ENCODE measurements around the gene TENM4.

TENM4 gene

GRCh38 chr11:79415912-79416311 lies 24.9 kb downstream of the TENM4 start:
- TF ChIP-seq CTCF (IDR thresholded peaks at IDR 0.05; ENCODE audit: low read depth, low read length, poor library complexity, severe bottlenecking), result no peak
- no peak for TF ChIP-seq EZH2phosphoT487 (IDR thresholded peaks at IDR 0.05; ENCODE audit: borderline replicate concordance, low read length)
- Histone ChIP-seq H3F3A (ENCODE audit: control insufficient read depth, insufficient read depth) (no peaks in the 10 kb centered on the region), H3K4me1 (ENCODE audit: control insufficient read depth, low read length) (no peaks in the 10 kb centered on the region), H3K9me2 (replicated peaks; ENCODE audit: control insufficient read depth, low read length) (no peaks in the 10 kb centered on the region), H3K4me3 (ENCODE audit: low read length) (no peak overlapping the region), H3K36me3 (ENCODE audit: control insufficient read depth, low read length) (no peaks in the 10 kb centered on the region), H3K27me3 (ENCODE audit: control insufficient read depth, low read length) (no peaks in the 10 kb centered on the region), H4K20me1 (ENCODE audit: control insufficient read depth, insufficient read depth, low read depth, low read length) (no peaks in the 10 kb centered on the region), H3K4me2 (ENCODE audit: low read length) (no peak overlapping the region), H3K27ac (ENCODE audit: low read depth, low read length) (no peak overlapping the region), H3K79me2 (ENCODE audit: control insufficient read depth, low read length) (no peaks in the 10 kb centered on the region), H3K9me3 (ENCODE audit: control insufficient read depth, insufficient read depth, low read length) (no peaks in the 10 kb centered on the region)

- TF ChIP-seq CTCF (IDR thresholded peaks at IDR 0.05; ENCODE audit: low read depth, low read length, poor library complexity, severe bottlenecking), result no peak
- no peak for TF ChIP-seq EZH2phosphoT487 (IDR thresholded peaks at IDR 0.05; ENCODE audit: borderline replicate concordance, low read length)
- H3K27ac ChIP-seq (ENCODE audit: low read depth, low read length), result no peak overlapping the region
- H3K4me1 ChIP-seq (ENCODE audit: control insufficient read depth, low read length), result no peaks in the 10 kb centered on the region
- no peak overlapping the region for H3K4me2 ChIP-seq (ENCODE audit: low read length)
- no peaks in the 10 kb centered on the region for H3K27me3 ChIP-seq (ENCODE audit: control insufficient read depth, low read length)
- no peaks in the 10 kb centered on the region for H3K9me2 ChIP-seq (replicated peaks; ENCODE audit: control insufficient read depth, low read length)
- no peaks in the 10 kb centered on the region for H3K9me3 ChIP-seq (ENCODE audit: control insufficient read depth, insufficient read depth, low read length)
- H3F3A ChIP-seq (ENCODE audit: control insufficient read depth, insufficient read depth), result no peaks in the 10 kb centered on the region
- H3K36me3 ChIP-seq (ENCODE audit: control insufficient read depth, low read length), result no peaks in the 10 kb centered on the region
- no peak overlapping the region for H3K4me3 ChIP-seq (ENCODE audit: low read length)
- no peaks in the 10 kb centered on the region for H3K79me2 ChIP-seq (ENCODE audit: control insufficient read depth, low read length)
- H4K20me1 ChIP-seq (ENCODE audit: control insufficient read depth, insufficient read depth, low read depth, low read length), result no peaks in the 10 kb centered on the region
These were observed 25.4 kb downstream of the TENM4 start for GRCh38 chr11:79415411-79415810.

- H4K20me1 ChIP-seq (ENCODE audit: control insufficient read depth, insufficient read depth, low read depth, low read length), result no peaks in the 10 kb centered on the region
- no peaks in the 10 kb centered on the region for H3F3A ChIP-seq (ENCODE audit: control insufficient read depth, insufficient read depth)
- H3K4me2 ChIP-seq (ENCODE audit: low read length), result no peak overlapping the region
- H3K4me1 ChIP-seq (ENCODE audit: control insufficient read depth, low read length), result no peaks in the 10 kb centered on the region
- H3K79me2 ChIP-seq (ENCODE audit: control insufficient read depth, low read length), result no peaks in the 10 kb centered on the region
- no peak overlapping the region for H3K4me3 ChIP-seq (ENCODE audit: low read length)
- H3K9me3 ChIP-seq (ENCODE audit: control insufficient read depth, insufficient read depth, low read length), result no peaks in the 10 kb centered on the region
- no peaks in the 10 kb centered on the region for H3K9me2 ChIP-seq (replicated peaks; ENCODE audit: control insufficient read depth, low read length)
- H3K27me3 ChIP-seq (ENCODE audit: control insufficient read depth, low read length), result no peaks in the 10 kb centered on the region
- no peak overlapping the region for H3K27ac ChIP-seq (ENCODE audit: low read depth, low read length)
- H3K36me3 ChIP-seq (ENCODE audit: control insufficient read depth, low read length), result no peaks in the 10 kb centered on the region
- TF ChIP-seq EZH2phosphoT487 (IDR thresholded peaks at IDR 0.05; ENCODE audit: borderline replicate concordance, low read length) (no peak), CTCF (IDR thresholded peaks at IDR 0.05; ENCODE audit: low read depth, low read length, poor library complexity, severe bottlenecking) (no peak)
These were observed 26.0 kb downstream of the TENM4 start for GRCh38 chr11:79414644-79415317.

Data from DOHH2 (cell line).